K562 (cell line): ENCODE measurements around the gene SIGLEC1.

Experiments
- CBFB ChIP-seq: sonication (generic); formaldehyde crosslinking; IDR thresholded peaks from 2 replicates; pipeline ENCODE4 v1.4.0; 2020; ENCODE audit warnings: mild to moderate bottlenecking, missing genetic modification reagents
- CREB1 ChIP-seq, 2 experiments: sonication (generic) in 1 of 2; formaldehyde crosslinking in 1 of 2; IDR thresholded peaks; 2 replicates each; pipeline versions ENCODE4 v1.6.1 to v1.8.0; 2012 to 2022; ENCODE audit warnings: inconsistent platforms in 1 of 2, mild to moderate bottlenecking in 1 of 2, missing genetic modification reagents in 1 of 2, moderate library complexity in 1 of 2
- EHMT2 ChIP-seq: fragments of 450-650 bp; IDR thresholded peaks from 2 replicates; pipeline ENCODE4 v1.6.1; 2018; ENCODE audit warnings: antibody characterized with exemption
- FOXA3 ChIP-seq, 2 experiments: fragments of 450-650 bp in 1 of 2; sonication (generic) in 1 of 2; formaldehyde crosslinking; IDR thresholded peaks in 1 of 2; conservative IDR thresholded peaks in 1 of 2; 2 replicates each; pipeline versions ENCODE4 v1.4.0 to v1.8.0; 2020 to 2022; ENCODE audit warnings: mild to moderate bottlenecking in 2 of 2, missing genetic modification reagents in 1 of 2
- PRDM10 ChIP-seq: fragments of 450-650 bp; IDR thresholded peaks from 2 replicates; pipeline ENCODE4 v1.6.1; 2018; ENCODE audit not compliant: partially characterized antibody

GRCh38 chr20:3677733-3678132 lies 34.7 kb downstream of the SIGLEC1 start:
- TF ChIP-seq CBFB (CRISPR knock-in tag) (no peak), CREB1 (IDR thresholded peaks at IDR 0.05) (no peak), CREB1 (CRISPR knock-in tag; IDR thresholded peaks at IDR 0.05) (no peak), FOXA3 (CRISPR knock-in tag; conservative IDR thresholded peaks at IDR 0.05 in 1 of 2, IDR thresholded peaks at IDR 0.05 in 1 of 2) (no peak), PRDM10 (no peak), EHMT2 (no peak)
